LHCN-M2 (cell line): ENCODE results near the gene AMOTL1. TPM values are rescaled to one million over a fixed set of nuclear protein-coding genes. Genes with fewer than 3 reads are reported as not detected.
A peak's percentile ranks its signal among the peaks of the same experiment; 100 is the strongest.

Source experiments
- DNase-seq: peaks from one replicate; pipeline ENCODE4 v3.0.0-alpha.2; 2012; ENCODE audit warnings: low read depth
- total RNA-seq: library from RNA; depleted of rRNA; stranded (reverse); fragments of >200 nt; gene quantifications from 2 replicates; pipeline ENCODE4 v1.2.3, GENCODE V29; 2014

The AMOTL1 gene
- total RNA-seq, 1 experiment from 2014 or later: 39.8 TPM

- DNase-seq: no peak
Measured at GRCh38 chr11:94742665-94743064, 25.5 kb upstream of the AMOTL1 start.

- no peak for DNase-seq
Measured at GRCh38 chr11:94746721-94747120, 21.4 kb upstream of the AMOTL1 start.

GRCh38 chr11:94747146-94747545 is 21.0 kb upstream of the AMOTL1 start:
- peak; percentile 28 for DNase-seq

- no peak for DNase-seq
Measured at GRCh38 chr11:94747601-94748041, 20.5 kb upstream of the AMOTL1 start.

GRCh38 chr11:94749369-94749768 is 18.8 kb upstream of the AMOTL1 start:
- no peak for DNase-seq

- no peak for DNase-seq
Measured at GRCh38 chr11:94750319-94751217, 17.6 kb upstream of the AMOTL1 start.

GRCh38 chr11:94751218-94751609 is 16.9 kb upstream of the AMOTL1 start:
- no peak for DNase-seq

- no peak for DNase-seq
Measured at GRCh38 chr11:94751786-94752185, 16.4 kb upstream of the AMOTL1 start.

- DNase-seq: no peak
Measured at GRCh38 chr11:94753630-94754029, 14.5 kb upstream of the AMOTL1 start.

GRCh38 chr11:94754335-94754734 is 13.8 kb upstream of the AMOTL1 start:
- no peak for DNase-seq

- DNase-seq: no peak
Measured at GRCh38 chr11:94754819-94755218, 13.3 kb upstream of the AMOTL1 start.

DNA sequence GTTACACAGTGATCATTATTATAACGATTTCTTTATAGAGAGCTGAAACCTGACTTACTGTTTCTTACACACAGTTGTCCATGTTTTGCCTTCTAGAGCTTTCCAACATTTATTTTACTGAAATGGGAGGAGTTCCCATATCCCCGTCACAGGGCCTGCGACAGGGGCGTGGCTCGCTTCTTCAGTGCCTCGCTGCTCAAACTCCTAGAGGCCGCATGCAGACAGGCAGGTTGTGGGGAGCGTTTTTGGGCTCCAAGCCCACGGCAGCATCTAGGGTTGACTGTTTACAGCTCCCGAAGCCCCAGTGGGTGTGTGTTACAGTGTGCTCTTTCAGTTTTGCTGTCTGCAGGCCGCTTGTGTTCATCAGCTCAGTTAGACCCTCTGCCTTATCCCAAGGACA is 12.7 kb upstream of the AMOTL1 start:
- DNase-seq: no peak

GRCh38 chr11:94757037-94757735 is 11.0 kb upstream of the AMOTL1 start:
- no peak for DNase-seq

DNA sequence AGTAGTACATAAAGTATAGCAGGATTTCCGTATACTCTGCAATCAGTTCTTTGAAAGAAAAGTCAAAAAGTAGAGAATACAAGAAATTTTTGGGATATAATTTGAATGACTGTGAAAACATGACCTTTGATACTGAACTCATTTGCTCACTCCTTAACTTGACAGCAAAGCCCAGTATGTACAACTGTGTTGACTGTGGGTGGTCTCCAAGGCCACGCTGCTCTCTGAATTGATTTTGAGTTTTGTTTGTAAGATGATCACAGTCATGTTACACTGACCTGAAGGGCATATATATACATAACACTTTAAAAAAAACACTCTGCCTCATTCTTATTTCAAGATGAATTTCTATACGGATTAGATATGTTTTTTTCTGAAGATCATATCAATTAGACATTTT is 9.5 kb upstream of the AMOTL1 start:
- DNase-seq: no peak

DNA sequence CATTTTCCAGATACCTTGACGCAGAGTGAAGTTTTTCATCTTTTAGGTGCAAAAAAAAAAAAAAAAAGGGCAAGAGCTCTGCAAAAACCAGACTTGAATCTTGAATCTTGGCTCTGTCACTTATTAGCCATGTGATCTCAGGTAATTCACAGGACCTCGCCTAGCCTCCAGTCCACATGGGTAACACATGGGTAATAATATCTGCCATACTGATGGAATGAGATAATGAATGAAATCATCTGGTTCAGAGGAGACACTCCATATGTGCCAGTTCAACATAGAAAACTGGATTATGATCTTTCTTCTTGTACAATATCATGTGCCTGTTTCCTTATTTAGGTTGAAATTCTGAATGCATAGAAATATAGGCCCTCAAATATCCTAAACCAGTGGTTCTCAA is 8.6 kb upstream of the AMOTL1 start:
- no peak for DNase-seq

GRCh38 chr11:94760296-94760695 is 7.9 kb upstream of the AMOTL1 start:
- no peak for DNase-seq

GRCh38 chr11:94762208-94762607 is 5.9 kb upstream of the AMOTL1 start:
- peak; percentile 57 for DNase-seq

GRCh38 chr11:94762995-94763394 is 5.2 kb upstream of the AMOTL1 start:
- no peak for DNase-seq

GRCh38 chr11:94766713-94767206 is 1.4 kb upstream of the AMOTL1 start:
- DNase-seq: no peak

DNA sequence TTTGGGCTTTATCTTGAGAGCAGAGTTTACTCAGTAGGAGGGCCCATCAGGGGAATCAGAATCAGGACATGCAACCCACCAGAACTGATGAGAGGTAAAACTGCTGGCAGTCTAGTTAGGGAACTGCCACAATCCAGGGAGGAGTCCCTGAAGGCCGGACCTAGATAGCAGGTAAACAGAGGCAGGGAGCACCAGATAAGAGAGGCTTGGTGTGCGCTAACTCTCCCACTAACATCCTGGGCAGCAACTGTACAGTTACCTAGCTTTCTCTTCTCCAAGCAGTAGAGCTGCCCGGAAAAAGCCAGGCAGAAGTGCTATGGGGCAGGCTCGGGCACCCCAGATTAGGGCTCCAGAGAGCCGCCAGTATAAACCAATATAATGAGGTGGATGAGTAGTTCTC is 865 bp upstream of the AMOTL1 start:
- no peak for DNase-seq

GRCh38 chr11:94768602-94769541 is 716 bp downstream of the AMOTL1 start:
- no peak for DNase-seq

DNA sequence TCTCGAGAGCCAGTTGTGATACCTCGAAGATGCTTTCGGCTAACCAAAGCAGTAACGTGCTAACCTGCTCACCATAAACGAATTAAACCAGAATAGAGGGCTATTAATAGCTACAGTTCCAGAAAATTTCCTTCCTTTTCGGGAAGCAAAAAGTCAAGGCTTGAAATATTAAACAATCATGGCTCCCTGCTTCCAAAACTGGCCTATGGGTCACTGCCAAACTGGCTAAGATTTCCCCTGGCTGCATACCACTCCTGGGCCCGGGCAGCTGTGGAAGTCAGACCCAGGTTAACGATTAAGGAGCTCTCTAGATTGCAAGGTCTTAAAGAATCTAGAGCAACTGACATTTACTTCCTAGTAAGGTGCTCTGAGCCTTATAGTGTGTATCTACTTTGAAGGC is 1.7 kb downstream of the AMOTL1 start:
- no peak for DNase-seq
